T-helper 2 cell treated with Interferon-gamma antibody and Interleukin-4, amounts not matched to agents 100 ng/mL and 5 ng/mL, for 36 hours (primary cell): ENCODE data around the gene MYOM3. TPM values are rescaled to one million over a fixed set of nuclear protein-coding genes. Genes with fewer than 3 reads are reported as not detected.

ENCODE experiments used
- intact Hi-C: fragments of 100-400 bp; cut with micrococcal nuclease; formaldehyde crosslinking; loops from one replicate; pipeline ENCODE4 v1.15.1; 2023
- total RNA-seq: library from RNA; stranded (reverse); gene quantifications from 2 replicates; pipeline ENCODE4 v1.2.3, GENCODE V29; 2022

MYOM3 gene
- not detected in 2 replicates for total RNA-seq

DNA sequence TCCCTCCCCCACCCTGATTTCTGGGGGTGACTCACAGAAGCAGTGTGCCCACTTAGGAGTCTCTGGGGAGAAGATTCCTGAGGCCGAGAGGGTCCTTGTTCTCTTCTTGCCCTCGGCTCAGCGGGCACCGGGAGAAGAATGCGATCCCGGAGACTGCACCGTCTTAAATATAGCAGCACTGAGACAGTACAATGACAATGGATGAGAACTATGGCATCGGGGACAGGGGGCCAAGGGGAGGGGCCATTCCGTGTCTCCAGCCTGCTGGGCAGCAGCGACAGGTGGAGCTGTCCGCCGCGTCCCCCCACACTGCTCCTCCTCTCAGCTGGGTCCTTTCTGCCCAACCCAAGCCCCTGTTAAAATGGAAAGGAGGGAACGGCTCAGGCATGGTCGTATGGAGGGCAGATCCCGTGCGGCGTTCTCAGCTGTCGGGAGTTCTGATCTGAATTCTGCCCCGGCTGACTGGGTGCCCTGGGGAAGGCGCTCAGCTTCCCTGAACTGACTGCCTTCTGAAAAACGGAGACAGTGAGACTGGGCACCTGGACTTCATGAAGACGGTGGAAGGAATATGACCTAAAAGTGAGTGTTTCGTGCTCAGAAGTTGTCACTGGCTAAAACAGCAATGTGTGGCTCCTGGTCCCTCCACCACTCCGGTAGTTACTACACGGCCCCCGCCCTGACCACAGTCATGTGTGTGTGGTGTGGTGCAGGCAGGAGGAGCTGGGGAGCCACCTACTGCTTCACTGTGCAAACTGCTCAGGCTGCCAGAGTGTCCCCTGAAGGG is at the start of gene MYOM3:
MYOM3 (minus strand) TSS at position 140 of the 784 bp plus-strand sequence. CDS start 3,499 bp downstream, outside the sequence.
- intact Hi-C loops = loop anchor here (1.0 kb wide), 1 partner anchor 42 kb away; no protein-coding TSS in a partner anchor

DNA sequence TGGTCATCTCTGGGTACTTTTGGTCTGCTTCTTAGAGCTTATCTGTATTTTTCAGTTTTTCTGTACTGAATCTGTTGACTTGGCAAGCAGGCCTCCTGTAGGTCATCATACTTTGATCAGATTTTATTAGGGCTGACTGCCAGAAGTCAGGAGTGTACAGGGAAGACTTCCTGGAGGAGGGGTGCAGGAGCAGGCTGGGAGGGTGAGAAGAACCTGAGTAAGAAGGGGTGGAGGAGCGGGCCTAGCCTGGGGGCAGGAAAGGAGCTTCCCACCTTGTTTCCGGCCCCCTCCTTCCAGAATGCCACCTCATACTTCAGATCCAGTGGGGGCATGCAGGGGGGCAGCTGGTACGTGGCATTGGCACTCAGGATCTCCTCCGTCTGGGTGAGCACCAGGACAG is 49.3 kb upstream of the MYOM3 start:
- intact Hi-C loops = no loop called here

DNA sequence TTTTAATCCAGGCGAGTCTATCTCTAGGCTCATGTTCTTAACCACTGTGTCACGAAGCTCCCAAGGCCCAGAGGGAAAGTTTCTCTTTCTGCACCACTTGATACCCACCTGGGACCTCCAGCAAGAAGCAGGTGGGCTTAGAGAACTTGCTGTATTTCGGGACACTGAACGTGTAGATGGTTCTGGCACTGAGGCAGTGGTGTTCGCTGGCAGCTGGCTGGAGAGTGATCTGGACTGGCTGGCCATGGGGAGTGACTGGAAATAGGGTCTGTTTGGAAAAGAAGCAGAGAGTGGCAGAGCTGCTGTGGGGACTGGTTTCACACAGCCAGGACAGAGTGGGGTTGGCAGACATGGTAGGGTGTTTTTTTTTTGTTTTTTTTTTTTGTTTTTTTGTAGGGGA is 47.4 kb upstream of the MYOM3 start:
- intact Hi-C loops = no loop called here

DNA sequence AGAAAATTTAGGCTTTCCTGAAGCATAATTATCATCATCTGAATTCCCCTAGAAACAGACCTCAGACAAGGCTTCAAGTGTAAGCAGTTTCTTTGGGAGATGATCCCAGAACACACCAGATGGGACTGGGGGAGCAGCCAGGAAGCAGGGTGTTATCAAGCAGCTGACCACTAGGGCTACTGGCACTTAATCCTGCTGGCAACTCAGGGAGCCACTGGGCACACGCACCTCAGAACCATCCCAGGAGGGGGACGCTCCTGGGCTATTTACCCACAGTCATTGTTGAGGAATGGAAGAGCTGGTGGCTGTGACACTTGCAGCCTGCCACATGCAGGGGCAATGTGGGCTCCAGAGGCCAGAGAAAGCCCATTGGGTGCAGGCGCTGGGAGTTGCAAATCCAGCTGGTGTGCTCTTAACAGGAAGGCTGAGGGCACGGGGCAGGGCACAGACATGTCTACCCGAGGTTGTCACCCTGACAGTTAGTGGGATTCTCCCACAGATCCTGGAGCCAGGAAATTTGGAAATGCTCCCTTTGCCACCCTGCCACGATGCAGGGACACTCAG is 46.1 kb upstream of the MYOM3 start:
- intact Hi-C loops = no loop called here

DNA sequence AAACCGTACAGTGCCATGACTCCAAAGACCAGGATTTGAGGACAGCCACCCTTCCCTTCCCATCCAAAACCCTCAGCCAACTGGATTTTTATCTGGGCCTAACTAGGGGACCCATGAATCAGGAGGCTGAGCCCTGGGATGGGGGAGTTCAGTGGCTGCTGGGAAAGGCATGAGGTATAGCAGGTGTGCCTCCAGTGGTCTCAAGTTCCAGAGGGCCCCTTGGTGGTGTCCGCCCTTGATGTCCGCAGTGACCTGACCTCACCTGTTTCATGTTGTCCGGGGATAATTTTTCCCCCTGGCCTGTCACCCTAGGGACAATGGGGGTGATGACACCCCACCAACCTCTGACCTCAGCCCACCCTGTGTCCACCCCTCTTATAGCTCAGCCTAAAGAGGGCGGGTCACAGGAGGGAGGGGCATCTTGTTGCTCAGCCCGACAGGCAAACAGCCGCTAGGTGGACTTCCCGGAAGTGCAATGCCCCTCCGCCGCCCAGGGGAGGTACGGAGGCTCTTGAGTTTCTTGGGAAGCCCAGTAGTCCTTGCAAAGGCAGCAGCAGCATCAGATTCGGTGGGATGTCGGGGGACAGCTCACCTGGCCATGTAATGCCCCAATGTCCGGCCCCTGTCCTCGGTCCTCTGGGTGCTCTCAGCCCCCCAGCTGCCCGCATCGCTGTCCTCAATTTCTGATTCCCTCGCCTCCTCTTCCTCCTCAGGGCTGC is 44.8 kb upstream of the MYOM3 start:
- intact Hi-C loops = no loop called here

DNA sequence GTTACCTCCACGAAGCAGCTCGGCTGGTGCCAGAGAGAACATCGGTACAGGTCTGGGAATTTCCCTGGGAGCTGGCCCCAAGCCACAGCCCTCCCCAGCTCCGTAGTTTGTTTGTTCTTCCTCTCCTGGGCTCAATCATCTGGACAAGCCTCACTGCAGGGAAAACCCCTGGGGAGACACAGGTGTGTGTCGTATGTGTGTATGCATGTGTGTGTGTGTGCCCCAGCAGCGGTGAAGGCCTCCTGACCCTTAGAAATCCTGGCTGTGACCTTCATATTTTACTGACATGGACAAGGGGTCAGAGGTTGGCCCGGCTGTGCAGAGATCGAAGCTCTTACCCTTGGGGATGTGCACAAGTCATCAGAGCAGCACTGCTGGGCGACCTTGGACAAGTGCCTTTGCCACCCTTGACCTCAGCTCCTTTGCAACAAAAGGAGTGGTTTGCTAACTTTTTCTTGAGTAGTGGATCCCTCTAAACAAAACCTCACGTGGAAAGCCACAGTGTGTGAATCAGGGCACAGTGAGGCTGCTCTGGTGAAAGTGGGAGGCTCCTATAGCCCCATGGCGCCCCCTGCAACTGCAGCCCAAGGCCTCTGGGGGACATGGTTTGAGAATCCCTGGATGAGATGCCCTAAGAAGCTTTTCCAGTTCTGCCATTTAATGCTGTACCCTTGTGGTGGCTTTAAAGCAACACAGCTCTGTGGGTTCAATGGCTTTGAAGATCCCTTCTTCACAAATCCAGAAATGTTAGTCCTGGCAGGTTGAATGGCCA is 43.3 kb upstream of the MYOM3 start:
- intact Hi-C loops = no loop called here

DNA sequence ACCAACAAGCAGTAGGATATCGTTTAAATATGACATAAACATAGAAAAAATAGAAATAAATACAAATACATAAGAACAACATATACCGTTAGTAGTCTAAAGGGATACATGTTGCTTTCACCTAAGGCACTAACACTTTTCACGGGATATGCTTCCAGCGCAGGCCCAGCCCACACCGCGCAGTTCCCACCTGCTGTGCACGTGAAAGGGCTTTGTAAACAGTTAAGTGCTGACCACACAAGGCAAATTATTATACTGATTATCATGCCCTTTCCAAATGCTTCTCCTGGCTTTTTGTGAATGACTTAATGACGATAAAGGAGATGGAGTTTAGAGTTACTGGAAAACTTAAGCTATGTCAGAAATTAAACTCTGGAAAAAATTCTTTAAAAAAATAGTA is 42.3 kb upstream of the MYOM3 start:
- intact Hi-C loops = no loop called here

DNA sequence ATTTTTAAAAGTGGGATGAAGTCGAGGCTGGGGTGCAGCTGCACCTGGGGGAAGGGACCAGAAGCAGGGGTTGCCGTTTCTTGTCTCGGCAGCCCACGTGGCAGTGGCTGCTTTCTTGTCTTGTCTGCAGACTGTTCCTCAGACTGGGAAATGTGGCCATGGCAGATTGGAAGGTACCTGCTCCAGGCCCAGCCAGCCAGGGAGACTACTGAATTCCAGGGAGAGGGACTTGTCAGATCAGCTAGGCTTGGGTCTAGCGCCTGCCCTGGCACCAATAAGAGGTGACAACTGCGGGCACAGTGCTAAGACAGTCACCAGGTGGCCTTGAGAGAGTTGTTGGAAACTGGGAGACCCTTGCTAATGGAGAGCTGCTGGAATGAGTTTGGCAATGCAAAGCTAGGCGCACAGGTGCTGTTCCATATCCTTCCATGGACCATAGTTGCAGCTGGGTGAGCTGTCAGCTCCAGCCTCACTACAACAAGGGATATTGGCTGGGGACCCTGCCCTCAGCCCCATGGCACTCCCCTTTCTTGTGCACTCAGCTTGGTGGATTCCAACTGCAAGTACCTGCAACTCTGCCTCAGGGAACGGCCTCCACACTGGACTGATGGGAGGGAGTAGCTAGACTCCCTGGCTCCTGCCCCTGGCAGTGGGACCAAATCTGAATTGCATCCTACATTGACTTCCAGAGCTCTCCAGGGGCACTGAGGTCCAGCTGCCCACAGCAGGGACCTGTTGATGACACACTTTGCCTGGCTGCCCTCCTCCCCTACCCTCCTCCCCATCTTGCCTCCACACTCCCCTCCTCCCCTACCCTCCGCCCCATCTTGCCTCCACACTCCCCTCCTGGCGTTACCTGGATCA is 40.9 kb upstream of the MYOM3 start:
- intact Hi-C loops = no loop called here

DNA sequence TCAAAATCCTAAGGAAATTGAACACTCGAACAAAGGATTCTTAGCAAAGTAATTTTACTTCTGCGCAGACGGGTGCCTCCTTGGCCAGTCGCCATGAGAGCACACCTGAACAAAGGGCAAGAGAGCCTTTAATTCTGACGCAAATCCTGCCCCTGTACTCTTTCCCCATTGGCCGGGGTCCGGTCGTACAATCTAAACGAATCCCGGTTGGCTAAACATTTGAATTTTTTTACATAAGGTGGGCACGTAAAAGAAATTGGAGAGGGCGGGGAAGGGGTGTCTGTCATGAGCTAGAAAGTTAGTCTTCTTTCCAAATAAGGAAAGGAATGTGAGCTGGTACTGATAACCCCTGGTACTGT is 39.2 kb upstream of the MYOM3 start:
- intact Hi-C loops = no loop called here

DNA sequence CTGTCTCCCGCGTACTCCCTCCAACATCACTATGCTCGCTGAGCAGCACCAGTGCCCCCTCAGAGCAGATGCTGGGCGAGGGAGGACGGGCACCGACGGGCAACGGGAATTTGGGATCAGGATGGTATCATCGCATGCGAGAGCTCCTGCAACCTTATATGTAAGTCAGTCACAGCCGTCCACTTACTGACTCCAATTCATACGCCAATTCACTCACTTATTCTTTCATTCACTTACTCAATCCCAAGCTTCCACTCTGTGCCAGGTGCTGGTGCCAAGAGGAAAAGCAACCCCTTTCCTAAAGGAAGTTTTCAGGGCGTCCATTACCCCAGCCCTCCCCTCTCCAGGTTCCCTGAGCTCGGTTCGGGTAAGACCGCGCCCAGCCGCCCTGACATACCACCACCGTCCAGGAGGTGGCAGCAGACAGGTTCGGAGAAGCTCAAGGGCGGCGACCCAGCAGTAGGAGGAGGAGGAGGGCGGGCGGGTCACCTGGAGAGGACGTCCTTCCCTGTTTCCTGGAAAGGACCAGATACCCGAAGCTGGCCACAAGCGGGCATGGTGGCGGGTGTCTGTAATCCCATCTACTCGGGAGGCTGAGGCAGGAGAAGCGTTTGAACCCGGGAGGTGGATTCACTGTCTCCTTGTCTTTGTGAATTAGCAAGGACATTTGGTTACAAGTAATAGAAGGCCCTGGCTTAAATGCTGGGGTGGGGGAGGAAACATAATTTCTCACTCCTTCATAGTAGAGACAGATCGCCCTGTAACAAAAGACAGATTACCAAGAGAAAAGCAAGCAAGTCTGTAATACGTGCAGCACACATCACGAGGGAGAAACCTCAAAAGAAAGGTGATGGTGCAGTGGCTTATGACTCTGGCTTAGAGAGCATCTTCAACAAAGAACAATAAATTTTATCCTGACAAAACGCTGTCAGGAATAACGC is 38.6 kb upstream of the MYOM3 start:
- intact Hi-C loops = loop anchor here (1.0 kb wide), 1 partner anchor 241 kb away; no protein-coding TSS in a partner anchor

DNA sequence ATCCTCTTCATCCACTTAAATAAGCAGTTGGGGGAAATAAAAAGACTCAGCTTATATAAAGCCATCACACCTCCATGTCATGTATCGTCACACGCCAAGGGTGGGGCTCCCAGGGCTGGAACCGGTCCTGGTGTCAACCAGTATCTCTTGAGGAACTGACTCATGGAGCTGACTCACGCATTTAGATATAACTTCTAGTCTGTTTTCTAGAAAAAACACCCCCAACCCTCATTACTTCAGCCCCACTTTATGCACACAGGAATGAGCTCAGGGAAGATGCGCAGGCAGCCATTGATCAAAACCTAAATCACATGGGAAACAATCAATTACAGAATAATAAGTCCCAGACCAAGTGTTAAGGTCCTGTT is 37.9 kb upstream of the MYOM3 start:
- intact Hi-C loops = loop anchor here (1.0 kb wide), 1 partner anchor 241 kb away; no protein-coding TSS in a partner anchor

DNA sequence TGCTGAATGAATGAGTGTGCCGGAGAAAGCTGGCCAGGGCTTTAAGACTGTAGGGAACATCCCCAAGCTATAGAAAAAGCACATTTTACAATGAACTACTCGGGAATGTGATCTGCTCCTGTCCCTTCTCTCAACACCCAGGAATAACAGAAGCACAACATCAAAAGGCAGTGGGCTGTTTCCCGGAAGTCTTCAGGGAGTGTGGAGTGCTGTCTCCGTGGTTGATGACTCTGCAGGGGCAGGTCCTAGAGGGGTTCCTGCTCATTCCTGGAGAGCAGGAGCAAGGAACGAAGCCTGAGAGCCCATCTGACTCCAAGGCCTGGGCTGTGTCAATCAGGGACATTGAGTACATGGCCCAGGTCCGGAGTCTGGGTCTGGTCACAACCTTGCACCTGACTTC is 35.9 kb upstream of the MYOM3 start:
- intact Hi-C loops = no loop called here

DNA sequence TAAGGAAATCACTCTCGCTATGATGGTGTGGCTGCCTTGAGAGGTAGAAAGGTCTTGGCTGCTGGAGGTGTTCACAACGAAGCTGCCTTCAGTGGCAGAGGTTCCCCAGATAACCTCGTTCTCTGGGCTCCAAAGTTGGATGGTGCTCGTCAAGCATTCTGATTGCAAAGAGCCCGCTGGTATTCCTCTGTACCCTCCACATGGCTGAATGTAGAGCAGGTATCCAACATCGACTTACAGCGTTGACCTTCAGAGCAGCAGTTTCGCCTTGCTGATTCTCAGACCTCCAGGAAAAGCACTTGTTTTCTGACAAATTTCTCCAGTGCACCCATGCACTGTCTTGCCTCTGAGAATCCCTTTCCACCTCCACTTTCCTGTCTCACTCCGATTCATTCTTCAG is 35.3 kb upstream of the MYOM3 start:
- intact Hi-C loops = no loop called here

DNA sequence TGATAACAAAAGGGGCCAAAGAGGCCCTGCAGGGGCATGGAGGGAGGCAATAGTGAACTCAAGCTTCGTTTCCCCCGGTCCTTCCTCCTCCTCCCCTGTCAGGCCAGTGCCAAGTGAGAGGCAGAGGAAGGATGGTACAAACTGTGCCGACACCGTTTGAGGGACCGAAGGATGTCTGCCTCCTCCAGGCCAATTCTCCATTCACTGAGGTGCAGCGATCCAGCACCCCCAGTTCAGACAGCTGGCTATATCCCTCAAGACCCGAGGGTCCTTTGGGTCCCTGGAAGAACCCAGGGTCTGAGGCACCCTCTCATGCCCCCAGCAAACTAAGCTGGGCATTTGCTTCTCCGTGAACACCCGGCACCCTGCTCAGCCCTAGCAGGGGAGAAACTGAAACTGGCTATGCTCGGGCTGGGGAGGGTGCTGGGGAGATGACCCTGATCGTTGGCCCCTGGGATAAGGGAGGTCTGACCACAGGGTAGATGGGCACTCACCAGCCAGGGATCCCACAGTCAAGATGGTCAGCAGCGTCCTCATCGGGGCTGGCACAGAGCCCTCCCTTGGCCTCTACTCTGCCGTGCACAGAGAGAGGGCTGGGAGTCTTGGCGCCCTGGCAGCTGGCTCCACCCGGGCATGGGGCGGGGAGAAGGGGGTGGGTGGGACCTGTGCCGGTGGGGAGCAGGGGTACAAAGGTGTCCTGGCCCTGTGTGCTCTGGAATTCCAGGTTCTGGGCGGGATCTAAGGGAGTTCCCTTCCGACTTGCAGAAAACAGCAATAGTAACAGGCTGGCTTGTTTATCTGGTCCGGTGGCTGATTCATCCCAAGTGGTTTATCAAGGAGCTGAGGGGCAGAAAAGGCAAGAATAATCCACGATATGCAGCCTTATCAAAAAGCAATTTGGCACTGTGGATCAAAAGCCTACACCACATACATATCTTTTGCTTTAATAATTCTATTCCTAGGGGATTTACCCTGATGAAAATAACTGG is 30.9 kb upstream of the MYOM3 start, which contains the start of gene IL22RA1:
IL22RA1 (minus strand) TSS at position 595 of the 989 bp plus-strand sequence; CDS start at position 537, 58 bp downstream.
- intact Hi-C loops = no loop called here

DNA sequence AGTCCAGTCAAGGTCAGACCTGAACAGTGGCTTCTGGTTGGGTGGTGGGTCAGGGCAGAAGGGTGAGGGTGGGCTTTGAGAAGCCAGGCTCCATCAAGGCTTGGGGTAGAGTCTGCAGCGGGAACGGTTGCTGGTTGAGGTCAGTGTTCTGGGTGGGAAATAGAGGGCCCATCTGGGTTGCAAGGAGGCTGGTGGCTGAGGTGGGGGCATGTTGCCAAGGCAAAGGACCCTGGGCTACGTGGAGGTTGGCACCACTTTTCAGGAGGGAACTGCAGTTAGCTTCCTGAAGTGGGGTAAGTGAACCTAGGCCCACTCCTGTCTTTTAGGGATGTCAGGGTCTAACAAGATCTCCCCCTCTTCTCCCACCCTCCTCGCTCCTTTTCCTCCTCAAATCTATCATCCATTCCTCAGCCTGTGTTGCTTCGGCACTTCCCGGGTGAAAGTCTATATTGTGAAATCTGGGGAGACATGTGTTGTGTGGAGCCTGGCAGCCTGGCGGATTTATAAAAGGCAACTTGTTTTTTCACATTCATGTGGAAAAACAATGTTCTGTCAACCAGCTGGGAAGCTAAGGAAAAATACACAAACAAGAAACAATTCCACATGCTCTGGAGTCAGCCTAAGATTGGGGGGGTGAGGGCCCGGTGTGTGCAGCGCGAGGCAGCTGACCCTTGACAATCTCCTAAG is 29.5 kb upstream of the MYOM3 start:
- intact Hi-C loops = no loop called here

DNA sequence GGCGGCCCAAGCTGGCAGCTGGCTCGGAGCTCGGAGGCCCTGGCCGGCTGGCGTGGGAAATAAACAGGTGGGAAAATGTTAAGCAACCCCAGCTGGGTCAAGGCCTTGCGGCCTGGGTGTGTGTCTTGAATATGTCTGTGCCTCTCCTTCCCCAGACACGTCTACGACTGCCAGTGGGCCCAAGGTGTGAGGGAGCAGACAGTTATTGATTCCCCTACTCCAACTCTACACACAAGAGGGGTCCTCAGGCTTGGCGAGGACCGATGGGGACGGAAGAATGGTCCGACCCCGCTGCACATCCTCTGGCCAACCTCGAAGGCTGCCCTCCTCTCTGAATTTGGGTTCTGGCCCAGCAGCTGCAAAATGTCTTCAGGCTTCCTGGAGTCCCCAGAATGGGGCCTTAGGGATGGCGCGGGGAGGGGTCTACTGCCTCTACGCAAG is 28.8 kb upstream of the MYOM3 start:
- intact Hi-C loops = no loop called here

DNA sequence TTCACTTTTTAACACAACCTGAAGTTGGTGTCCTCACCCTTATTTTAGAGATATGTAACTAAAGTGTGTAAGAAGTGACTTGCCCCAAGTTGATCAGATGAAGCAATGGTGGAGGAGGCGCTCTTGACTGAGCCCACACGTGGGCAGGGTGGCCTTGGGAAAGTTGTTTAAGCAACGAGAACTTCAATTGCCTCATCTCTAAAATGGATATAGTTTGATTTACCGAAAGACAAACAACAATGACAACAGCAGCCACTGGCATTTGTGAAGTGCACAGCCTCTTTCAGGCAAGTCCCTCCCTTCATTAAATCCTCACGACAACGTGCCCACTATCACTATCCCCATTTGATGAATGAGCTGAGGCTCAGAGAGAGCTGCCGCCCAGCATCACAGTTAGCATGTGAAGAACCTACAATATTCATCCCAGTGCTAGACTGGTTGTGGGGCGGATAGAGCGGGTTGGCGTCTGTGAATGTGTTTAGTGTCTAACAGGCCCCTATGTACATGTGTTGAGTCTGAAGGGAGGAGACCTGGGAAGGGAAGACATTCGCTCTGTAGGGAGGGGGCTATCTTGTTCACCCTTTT is 28.0 kb upstream of the MYOM3 start:
- intact Hi-C loops = no loop called here
